Measurements from ENCODE around the gene TET3. TPM values are rescaled to one million over a fixed set of nuclear protein-coding genes. Genes with fewer than 3 reads are reported as not detected.

Gene TET3
- total and polyA plus RNA-seq, 2 experiments from 2014 or later = 3.6 to 19.9 TPM

DNA sequence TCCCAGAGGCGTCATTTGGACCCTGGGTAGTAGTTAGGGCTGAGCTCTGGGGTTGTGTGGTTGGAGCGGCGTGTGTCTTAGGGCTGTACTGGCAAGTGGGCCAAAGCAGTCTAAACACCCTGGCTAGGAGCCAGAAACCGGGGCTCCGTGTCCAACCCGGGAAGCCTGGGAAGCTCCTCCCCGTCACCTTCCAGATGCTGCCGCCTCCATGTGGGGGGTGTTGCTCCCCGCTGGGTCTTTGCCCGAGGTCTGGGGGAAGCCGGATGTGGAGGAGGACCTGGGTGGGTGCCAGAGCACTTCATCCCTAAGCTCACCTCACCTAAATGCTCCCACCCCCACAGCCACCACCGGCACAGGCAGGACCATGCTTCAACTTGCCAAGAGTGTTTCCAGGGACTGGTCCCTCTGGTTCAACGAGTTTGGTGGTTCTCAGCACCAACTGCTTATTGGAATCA lies 25.4 kb downstream of the TET3 start:
- no peaks in the 10 kb centered on the region; the same call in 1 of the 2 replicates for H3K36me3 ChIP-seq (ENCODE audit: insufficient read depth)
- Mint-ChIP-seq H3K9me3 (no peaks in the 10 kb centered on the region), H3K4me3 (no peak overlapping the region), H3K27me3 (ENCODE audit: insufficient read depth, low read depth, poor library complexity) (peaks cover 5% of the 10 kb centered on the region), H3K36me3 (ENCODE audit: low read depth) (peaks cover 17% of the 10 kb centered on the region), H3K4me1 (peaks cover 51% of the 10 kb centered on the region), H3K27ac (peak overlapping the region; percentile 51; the same call in 1 of the 2 replicates)
- no peak overlapping the region for H3K4me2 ChIP-seq
- H3K4me1 ChIP-seq (ENCODE audit: insufficient read depth) = peaks cover 31% of the 10 kb centered on the region
- H3K27ac ChIP-seq (ENCODE audit: low read depth) = no peak overlapping the region
- H3F3A ChIP-seq (replicated peaks; ENCODE audit: low read depth) = no peaks in the 10 kb centered on the region
- no peak overlapping the region for H2AFZ ChIP-seq
- peaks cover 4% of the 10 kb centered on the region; the same call in 1 of the 2 replicates for H3K9me2 ChIP-seq (ENCODE audit: insufficient read depth)
- no peaks in the 10 kb centered on the region for H3K27me3 ChIP-seq (ENCODE audit: insufficient read depth)
- ATAC-seq (no peak), DNase-seq (ENCODE audit: low spot score) (no peak)
- H3K79me2 ChIP-seq (replicated peaks; ENCODE audit: insufficient read depth) = peaks cover 93% of the 10 kb centered on the region
- H3K4me3 ChIP-seq = no peak overlapping the region
- TF ChIP-seq EZH2 (IDR thresholded peaks at IDR 0.05; ENCODE audit: low read depth, unreplicated experiment) (no peak), EZH2phosphoT487 (IDR thresholded peaks at IDR 0.05; ENCODE audit: unreplicated experiment) (no peak), POLR2AphosphoS5 (IDR thresholded peaks at IDR 0.05; ENCODE audit: low read depth) (no peak), STAT1 (IDR thresholded peaks at IDR 0.05; ENCODE audit: unreplicated experiment) (no peak), JUNB (IDR thresholded peaks at IDR 0.05; ENCODE audit: unreplicated experiment) (no peak), NANOG (IDR thresholded peaks at IDR 0.05; ENCODE audit: borderline replicate concordance) (no peak), ZNF114 (CRISPR knock-in tag; IDR thresholded peaks at IDR 0.05) (no peak), ZNF331 (CRISPR knock-in tag; IDR thresholded peaks at IDR 0.05; ENCODE audit: low read depth) (no peak), CREB1 (CRISPR knock-in tag; IDR thresholded peaks at IDR 0.05; ENCODE audit: low read depth) (no peak)
- TF ChIP-seq, protein P1, sequence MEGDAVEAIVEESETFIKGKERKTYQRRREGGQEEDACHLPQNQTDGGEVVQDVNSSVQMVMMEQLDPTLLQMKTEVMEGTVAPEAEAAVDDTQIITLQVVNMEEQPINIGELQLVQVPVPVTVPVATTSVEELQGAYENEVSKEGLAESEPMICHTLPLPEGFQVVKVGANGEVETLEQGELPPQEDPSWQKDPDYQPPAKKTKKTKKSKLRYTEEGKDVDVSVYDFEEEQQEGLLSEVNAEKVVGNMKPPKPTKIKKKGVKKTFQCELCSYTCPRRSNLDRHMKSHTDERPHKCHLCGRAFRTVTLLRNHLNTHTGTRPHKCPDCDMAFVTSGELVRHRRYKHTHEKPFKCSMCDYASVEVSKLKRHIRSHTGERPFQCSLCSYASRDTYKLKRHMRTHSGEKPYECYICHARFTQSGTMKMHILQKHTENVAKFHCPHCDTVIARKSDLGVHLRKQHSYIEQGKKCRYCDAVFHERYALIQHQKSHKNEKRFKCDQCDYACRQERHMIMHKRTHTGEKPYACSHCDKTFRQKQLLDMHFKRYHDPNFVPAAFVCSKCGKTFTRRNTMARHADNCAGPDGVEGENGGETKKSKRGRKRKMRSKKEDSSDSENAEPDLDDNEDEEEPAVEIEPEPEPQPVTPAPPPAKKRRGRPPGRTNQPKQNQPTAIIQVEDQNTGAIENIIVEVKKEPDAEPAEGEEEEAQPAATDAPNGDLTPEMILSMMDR (conservative IDR thresholded peaks at IDR 0.05; ENCODE audit: low read depth in 2 of 2) = no peak
- TF ChIP-seq, protein P2, sequence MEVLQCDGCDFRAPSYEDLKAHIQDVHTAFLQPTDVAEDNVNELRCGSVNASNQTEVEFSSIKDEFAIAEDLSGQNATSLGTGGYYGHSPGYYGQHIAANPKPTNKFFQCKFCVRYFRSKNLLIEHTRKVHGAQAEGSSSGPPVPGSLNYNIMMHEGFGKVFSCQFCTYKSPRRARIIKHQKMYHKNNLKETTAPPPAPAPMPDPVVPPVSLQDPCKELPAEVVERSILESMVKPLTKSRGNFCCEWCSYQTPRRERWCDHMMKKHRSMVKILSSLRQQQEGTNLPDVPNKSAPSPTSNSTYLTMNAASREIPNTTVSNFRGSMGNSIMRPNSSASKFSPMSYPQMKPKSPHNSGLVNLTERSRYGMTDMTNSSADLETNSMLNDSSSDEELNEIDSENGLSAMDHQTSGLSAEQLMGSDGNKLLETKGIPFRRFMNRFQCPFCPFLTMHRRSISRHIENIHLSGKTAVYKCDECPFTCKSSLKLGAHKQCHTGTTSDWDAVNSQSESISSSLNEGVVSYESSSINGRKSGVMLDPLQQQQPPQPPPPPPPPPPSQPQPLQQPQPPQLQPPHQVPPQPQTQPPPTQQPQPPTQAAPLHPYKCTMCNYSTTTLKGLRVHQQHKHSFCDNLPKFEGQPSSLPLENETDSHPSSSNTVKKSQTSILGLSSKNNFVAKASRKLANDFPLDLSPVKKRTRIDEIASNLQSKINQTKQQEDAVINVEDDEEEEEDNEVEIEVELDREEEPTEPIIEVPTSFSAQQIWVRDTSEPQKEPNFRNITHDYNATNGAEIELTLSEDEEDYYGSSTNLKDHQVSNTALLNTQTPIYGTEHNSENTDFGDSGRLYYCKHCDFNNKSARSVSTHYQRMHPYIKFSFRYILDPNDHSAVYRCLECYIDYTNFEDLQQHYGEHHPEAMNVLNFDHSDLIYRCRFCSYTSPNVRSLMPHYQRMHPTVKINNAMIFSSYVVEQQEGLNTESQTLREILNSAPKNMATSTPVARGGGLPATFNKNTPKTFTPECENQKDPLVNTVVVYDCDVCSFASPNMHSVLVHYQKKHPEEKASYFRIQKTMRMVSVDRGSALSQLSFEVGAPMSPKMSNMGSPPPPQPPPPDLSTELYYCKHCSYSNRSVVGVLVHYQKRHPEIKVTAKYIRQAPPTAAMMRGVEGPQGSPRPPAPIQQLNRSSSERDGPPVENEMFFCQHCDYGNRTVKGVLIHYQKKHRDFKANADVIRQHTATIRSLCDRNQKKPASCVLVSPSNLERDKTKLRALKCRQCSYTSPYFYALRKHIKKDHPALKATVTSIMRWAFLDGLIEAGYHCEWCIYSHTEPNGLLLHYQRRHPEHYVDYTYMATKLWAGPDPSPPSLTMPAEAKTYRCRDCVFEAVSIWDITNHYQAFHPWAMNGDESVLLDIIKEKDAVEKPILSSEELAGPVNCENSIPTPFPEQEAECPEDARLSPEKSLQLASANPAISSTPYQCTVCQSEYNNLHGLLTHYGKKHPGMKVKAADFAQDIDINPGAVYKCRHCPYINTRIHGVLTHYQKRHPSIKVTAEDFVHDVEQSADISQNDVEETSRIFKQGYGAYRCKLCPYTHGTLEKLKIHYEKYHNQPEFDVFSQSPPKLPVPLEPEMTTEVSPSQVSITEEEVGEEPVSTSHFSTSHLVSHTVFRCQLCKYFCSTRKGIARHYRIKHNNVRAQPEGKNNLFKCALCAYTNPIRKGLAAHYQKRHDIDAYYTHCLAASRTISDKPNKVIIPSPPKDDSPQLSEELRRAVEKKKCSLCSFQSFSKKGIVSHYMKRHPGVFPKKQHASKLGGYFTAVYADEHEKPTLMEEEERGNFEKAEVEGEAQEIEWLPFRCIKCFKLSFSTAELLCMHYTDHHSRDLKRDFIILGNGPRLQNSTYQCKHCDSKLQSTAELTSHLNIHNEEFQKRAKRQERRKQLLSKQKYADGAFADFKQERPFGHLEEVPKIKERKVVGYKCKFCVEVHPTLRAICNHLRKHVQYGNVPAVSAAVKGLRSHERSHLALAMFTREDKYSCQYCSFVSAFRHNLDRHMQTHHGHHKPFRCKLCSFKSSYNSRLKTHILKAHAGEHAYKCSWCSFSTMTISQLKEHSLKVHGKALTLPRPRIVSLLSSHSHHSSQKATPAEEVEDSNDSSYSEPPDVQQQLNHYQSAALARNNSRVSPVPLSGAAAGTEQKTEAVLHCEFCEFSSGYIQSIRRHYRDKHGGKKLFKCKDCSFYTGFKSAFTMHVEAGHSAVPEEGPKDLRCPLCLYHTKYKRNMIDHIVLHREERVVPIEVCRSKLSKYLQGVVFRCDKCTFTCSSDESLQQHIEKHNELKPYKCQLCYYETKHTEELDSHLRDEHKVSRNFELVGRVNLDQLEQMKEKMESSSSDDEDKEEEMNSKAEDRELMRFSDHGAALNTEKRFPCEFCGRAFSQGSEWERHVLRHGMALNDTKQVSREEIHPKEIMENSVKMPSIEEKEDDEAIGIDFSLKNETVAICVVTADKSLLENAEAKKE (CRISPR knock-in tag; IDR thresholded peaks at IDR 0.05) = no peak
- TF ChIP-seq, protein P3, sequence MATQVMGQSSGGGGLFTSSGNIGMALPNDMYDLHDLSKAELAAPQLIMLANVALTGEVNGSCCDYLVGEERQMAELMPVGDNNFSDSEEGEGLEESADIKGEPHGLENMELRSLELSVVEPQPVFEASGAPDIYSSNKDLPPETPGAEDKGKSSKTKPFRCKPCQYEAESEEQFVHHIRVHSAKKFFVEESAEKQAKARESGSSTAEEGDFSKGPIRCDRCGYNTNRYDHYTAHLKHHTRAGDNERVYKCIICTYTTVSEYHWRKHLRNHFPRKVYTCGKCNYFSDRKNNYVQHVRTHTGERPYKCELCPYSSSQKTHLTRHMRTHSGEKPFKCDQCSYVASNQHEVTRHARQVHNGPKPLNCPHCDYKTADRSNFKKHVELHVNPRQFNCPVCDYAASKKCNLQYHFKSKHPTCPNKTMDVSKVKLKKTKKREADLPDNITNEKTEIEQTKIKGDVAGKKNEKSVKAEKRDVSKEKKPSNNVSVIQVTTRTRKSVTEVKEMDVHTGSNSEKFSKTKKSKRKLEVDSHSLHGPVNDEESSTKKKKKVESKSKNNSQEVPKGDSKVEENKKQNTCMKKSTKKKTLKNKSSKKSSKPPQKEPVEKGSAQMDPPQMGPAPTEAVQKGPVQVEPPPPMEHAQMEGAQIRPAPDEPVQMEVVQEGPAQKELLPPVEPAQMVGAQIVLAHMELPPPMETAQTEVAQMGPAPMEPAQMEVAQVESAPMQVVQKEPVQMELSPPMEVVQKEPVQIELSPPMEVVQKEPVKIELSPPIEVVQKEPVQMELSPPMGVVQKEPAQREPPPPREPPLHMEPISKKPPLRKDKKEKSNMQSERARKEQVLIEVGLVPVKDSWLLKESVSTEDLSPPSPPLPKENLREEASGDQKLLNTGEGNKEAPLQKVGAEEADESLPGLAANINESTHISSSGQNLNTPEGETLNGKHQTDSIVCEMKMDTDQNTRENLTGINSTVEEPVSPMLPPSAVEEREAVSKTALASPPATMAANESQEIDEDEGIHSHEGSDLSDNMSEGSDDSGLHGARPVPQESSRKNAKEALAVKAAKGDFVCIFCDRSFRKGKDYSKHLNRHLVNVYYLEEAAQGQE (IDR thresholded peaks at IDR 0.05; ENCODE audit: unreplicated experiment) = no peak
- TF ChIP-seq, protein P4, sequence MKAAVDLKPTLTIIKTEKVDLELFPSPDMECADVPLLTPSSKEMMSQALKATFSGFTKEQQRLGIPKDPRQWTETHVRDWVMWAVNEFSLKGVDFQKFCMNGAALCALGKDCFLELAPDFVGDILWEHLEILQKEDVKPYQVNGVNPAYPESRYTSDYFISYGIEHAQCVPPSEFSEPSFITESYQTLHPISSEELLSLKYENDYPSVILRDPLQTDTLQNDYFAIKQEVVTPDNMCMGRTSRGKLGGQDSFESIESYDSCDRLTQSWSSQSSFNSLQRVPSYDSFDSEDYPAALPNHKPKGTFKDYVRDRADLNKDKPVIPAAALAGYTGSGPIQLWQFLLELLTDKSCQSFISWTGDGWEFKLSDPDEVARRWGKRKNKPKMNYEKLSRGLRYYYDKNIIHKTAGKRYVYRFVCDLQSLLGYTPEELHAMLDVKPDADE (IDR thresholded peaks at IDR 0.05) = no peak
- peaks cover 32% of the 10 kb centered on the region for H4K20me1 ChIP-seq (replicated peaks; ENCODE audit: insufficient read depth)
